Measurements from ENCODE around the gene SLC2A9.

Gene SLC2A9

DNA sequence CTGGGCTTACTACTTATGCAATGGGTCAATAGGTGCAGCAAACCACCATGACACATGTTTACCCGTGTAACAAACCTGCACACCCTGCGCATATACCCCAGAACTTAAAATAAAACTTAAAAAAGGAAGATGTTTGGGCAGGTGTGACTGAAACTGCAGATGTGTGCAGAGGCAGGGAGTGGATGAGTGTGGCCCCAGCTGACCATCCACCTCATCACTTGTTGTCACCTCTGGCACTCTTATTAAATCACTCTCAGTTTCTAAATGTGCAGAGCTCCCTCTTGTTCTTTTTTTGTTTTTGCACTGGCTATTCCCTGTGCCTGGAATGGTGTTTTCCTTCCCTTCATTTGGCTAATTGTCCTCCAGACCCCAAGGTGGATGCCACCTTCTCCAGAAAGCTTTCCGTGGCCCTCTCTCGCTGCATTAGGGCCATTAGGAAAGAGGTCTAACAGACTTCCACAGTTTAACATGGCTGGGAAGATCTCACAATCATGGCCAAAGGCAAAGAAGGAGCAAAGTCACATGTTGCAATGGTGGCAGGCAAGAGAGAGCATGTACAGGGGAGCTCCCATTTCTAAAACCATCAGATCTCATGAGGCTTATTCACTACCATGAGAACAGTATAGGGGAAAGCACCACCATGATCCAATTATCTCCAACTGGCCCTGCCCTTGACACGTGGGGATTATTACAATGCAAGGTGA, 58.5 kb downstream of the SLC2A9 start:
- DNase-seq = no peak

GRCh38 chr4:9954468-9954867, 66.8 kb downstream of the SLC2A9 start:
- DNase-seq = no peak

DNA sequence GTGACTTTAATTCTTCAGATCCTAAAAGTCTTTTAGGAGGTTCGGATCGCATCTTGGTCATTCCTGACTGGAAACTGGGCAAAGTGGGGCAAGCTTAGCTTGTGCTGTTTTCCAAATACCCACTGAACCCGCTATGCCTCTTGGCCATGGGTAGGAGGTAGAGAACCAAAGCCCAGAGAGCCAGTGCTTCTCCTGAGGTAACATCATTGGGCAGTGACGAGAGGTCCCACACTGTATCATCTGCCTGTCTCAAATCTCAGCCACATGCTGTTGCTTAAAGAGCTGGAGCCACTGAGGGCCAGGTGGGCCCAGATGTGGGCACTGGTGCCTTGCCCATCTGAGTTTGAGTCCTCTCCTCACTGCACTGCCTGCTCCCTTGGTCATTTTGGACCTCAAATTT, 68.2 kb downstream of the SLC2A9 start:
- no peak for DNase-seq

GRCh38 chr4:9952415-9952950, 68.8 kb downstream of the SLC2A9 start:
- DNase-seq = no peak

- no peak for DNase-seq
Measured at GRCh38 chr4:9949573-9949972, 71.7 kb downstream of the SLC2A9 start.

DNA sequence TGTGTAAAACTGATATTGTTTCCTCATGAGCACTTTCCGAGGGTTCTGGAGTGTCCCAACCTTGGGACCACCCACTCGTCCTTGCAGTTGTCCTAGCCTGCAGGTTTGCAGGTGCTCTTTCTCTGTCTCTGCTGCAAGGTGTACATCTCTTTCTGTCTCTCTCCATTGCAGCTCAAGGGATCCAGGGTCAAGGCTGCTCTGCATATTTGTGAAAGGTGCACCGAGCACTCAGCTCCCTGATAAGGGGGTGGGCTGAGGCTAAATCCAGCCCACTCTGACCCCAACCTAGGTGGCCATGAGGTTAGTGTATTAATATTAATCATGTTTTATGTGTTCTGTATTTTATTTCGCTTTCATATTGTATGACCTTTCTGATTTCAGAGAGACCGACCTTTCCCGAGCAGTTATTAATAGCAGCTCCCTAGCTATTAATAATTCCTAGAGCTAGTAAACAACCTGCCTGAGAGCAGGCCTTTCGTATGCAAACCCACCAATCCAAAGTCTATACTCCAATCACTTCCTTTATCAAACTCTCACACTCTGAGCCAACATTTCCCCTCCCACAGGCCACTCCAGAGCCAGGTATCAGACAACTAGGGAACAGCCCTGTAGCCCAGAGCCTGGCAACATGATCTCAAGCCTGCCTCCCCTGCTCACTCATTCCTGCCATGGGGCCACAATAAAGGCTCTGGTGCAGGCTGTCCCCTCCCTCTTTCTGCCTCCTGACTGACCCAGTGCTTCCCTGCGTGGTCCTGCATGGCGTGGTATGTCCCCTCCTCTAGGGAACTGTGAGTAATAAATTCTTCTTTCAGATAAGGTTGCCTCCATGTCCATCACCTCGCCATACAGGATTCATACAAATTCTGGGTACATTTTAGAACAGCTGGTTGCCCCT, 73.9 kb downstream of the SLC2A9 start:
- no peak for DNase-seq

GRCh38 chr4:9946170-9946569, 75.1 kb downstream of the SLC2A9 start:
- DNase-seq = no peak

DNA sequence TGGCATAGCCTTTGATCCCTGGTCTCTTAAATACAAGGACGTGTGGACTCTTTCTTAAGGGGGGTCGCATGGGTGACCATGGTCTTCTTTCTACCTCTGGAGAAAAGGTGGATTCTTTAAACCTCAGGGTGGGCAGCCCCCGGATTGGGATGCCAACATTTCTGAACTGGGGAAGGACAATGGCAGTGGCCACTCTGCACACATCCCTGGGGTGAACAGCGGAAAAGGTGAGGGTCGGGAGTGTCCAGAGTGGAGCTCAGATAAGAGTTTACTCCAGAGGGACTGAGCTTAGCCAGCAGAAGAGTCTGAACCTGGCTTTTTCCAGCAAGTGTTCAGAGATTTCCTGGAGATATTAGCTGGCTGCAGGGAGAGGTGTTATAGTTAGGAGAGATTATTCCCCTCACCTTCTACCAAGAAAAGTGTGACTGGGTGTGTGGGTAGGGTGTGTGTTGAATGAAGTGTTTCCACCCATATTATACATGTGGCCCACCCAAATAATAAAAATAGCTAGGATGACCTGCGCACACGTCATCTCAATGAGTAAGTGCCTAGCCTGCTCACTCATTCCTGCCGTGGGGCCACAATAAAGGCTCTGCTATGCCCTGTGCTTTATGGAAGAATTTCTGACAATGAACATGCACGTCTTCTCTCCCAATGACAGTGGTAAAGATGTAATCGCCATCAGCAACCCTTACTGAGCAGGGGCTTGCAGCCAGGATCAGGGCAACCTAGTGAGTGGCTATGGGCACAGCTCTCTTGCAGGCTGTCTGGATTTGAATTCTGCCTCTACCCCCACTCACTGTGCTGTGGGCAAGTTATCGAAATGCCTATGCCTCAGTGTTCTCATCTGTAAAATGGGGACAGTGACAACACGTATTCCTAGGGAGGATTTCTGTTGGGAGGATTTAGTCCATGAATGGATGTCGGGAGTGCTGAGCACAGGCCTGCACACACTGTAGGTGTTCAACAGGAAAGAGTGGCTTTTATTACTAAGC, 76.6 kb downstream of the SLC2A9 start:
- DNase-seq = no peak

DNA sequence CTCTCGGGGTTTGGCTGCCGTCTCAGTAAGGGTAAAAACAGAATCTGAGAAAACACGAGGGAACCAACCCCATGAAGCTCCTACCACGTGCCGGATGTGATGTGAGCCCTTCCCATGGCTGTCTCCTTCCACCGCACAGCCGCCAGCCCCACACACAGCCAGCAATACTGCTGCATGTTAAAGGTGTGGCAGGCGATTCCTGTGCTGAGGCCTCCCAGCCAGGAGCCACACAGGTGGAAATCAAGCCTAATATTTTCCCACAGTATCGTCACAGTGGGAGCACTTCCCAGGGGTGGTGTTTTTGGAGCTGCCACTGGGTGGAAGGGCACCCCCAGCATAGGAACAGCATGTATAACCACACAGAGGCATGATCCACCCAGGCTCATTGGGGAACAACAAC, 77.5 kb downstream of the SLC2A9 start:
- DNase-seq = no peak

- DNase-seq = no peak
Measured at GRCh38 chr4:9942921-9943600, 78.2 kb downstream of the SLC2A9 start.

- no peak for DNase-seq
Measured at GRCh38 chr4:9942139-9942538, 79.2 kb downstream of the SLC2A9 start.

GRCh38 chr4:9940041-9940440, 81.3 kb downstream of the SLC2A9 start:
- no peak for DNase-seq

DNA sequence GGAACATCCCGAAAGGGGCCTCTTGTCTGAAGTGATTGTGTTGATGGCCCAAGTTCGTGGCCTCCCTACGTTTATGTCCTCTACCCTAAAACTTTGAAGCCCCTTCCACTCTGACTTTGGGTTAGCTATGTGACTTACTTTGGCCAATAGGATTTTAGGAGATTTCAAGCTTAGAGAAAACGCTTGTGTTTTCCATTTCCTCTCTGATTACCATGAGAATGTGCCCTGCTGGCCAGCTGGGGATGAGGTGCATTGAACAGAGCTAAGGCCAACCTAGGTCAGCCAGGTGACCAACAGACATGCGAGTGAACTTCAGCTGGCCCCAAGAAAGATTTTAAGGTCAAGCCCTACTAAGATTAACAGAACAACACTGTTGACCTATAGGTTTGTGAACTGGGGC, 82.4 kb downstream of the SLC2A9 start:
- DNase-seq = no peak

DNA sequence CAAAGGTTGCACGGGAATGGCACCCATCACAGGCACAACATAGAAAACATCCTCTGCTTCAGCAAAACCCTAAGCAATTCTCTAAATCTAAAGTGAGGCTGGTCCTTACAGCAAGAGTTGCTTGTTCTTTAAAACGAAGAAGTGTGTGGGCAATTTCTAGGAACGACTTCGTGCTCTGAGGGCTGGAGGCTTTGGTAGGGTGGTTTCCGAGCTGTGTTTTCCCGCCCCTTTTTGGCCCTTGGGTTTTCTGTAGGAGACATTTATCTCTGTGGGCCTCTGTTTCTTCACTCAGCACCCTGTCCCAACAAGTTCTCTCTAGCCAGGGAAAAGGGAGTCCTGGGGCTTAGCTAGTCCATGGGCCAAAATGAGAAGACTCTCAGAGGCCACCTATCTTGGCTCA, 84.2 kb downstream of the SLC2A9 start:
- DNase-seq = no peak

DNA sequence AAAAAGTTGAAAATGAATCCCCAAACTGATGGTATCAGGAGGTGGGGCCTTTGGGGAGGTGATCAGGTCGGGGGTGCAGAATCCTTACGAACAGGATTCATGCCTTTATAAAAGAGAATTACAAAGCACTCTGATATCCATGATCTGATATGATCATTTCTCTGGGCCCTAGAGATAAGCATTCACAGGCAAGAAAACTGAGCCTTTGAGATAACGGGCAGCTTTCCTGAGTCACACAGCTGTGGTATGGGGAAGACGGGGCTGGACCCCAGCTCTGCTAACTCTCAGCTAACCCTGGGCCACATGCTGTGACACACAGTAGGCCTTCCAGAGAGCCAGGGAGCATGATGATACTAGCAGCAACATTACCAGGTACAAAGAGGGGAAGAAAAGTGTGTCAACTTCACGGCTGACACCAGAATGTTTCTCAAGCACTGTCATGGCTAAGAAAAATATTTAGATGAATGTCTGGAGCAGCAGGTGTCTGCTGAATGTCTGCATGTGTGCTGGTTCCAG, 85.1 kb downstream of the SLC2A9 start:
- DNase-seq = no peak

GRCh38 chr4:9933956-9934355, 87.3 kb downstream of the SLC2A9 start:
- no peak for DNase-seq

DNA sequence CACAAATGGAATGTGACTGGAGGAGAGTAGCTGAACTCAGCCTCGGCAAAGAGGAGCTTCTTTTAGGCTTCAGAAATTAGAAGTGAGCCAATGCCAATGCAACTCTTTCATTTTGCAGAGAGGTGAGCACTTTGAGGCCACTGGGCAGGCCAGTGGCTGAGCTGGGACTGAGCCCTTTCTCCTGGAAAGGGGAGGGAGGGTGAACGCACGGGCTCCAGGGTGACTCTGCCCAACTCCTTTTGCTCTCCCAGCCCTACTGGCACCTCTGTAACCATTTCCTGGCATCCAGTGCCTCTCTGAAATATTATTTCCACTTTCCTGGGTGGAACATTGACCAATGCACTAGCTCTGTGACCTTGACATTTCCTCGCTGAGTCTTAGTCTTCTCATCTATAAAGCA, 88.1 kb downstream of the SLC2A9 start:
- no peak for DNase-seq

DNA sequence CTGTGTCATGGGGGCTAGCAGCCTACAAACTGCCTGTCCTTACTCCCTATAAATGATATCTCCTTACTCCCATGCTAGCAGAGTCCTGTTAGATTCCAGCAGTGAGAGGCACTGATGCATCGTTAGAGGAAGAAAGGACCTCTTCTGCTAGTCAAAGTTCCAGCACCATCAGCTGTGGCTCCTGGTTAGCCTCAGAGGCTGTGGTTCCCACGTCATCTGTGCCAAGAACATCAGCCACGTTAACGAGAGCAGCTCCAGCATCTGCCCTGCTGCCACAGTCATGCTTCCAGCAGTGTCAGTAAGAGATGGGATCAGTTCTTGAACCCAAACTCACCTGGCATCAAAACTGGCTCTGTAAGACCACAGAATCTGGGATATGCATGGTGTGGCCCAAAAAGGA, 88.5 kb downstream of the SLC2A9 start:
- no peak for DNase-seq

- no peak for DNase-seq
Measured at GRCh38 chr4:9931146-9931545, 90.2 kb downstream of the SLC2A9 start.

DNA sequence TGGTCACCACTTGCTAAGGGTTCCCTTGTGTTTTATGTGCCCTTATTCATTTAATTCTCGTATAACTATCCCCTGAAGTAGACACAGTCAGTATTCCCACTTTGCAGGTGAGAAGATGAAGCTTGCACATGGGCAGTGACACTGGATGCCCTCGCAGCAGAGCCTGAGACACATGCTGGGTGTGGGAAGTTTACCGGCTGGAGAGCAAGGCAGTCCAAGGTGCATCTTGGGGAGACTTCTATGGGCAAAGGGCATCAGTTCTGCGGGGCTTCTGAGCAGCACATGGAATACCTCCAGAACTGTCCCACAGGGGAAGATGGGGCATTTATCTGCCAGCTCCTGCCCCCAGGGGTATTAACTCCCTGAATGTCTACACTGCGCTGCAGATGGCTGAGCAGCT, 92.2 kb downstream of the SLC2A9 start:
- DNase-seq = no peak

GRCh38 chr4:9927341-9928007, 93.8 kb downstream of the SLC2A9 start:
- DNase-seq = no peak
